Heart left ventricle (tissue), 16 donors: ENCODE measurements around the gene ZBTB7C. TPM values are rescaled to one million over a fixed set of nuclear protein-coding genes. Genes with fewer than 3 reads are reported as not detected.

Experiments
- ATAC-seq, 4 donors: fragments of 200-7000 bp; cut with Tn5 transposase; one replicate each; pipeline ENCODE4 v1.9.1; 2020 to 2022; ENCODE audit warnings: moderate library complexity in 4 of 4, mild to moderate bottlenecking in 3 of 4, moderate number of reproducible peaks in 1 of 4
- DNase-seq, 5 donors: peaks; one replicate each; pipeline ENCODE4 v3.0.0-alpha.2; 2020
- H3K27ac ChIP-seq, 12 donors: fragments of 200-600 bp; sonication (generic) in 4 of 12; one replicate each; pipeline versions ENCODE4 v1.5.0 to v1.8.0; 2016 to 2022; ENCODE audit warnings: mild to moderate bottlenecking in 2 of 12
- H3K27me3 ChIP-seq, 9 donors: fragments of 200-600 bp; sonication (generic) in 2 of 9; one replicate each; pipeline versions ENCODE4 v1.5.1 to v1.8.0; 2016 to 2022; ENCODE audit warnings: mild to moderate bottlenecking in 3 of 9
- H3K36me3 ChIP-seq, 9 donors: fragments of 200-600 bp; sonication (generic) in 2 of 9; one replicate each; pipeline versions ENCODE4 v1.5.0 to v1.8.0; 2018 to 2022; ENCODE audit warnings: mild to moderate bottlenecking in 2 of 9
- H3K4me1 ChIP-seq, 12 donors: fragments of 200-600 bp; sonication (generic) in 4 of 12; one replicate each; pipeline versions ENCODE4 v1.5.0 to v1.8.0; 2016 to 2022; ENCODE audit warnings: mild to moderate bottlenecking in 3 of 12
- H3K4me3 ChIP-seq, 12 donors: fragments of 200-600 bp; sonication (generic) in 4 of 12; one replicate each; pipeline versions ENCODE4 v1.5.0 to v1.8.0; 2017 to 2022; ENCODE audit warnings: mild to moderate bottlenecking in 9 of 12, moderate library complexity in 4 of 12
- H3K9me3 ChIP-seq, 12 donors: fragments of 200-600 bp; sonication (generic) in 4 of 12; one replicate each; pipeline versions ENCODE4 v1.5.0 to v1.8.0; 2016 to 2022; ENCODE audit warnings: mild to moderate bottlenecking in 1 of 12
- POLR2A ChIP-seq, 2 donors: fragments of 450-650 bp; IDR thresholded peaks; one replicate each; pipeline ENCODE4 v1.6.1; 2017; ENCODE audit warnings: antibody characterized with exemption in 2 of 2, mild to moderate bottlenecking in 2 of 2, moderate library complexity in 2 of 2
- WGBS, 4 donors: extraction: QIAGEN DNeasy Blood & Tissue Kit in 2 of 4; methylation state at CpG; one replicate each; pipeline versions ENCODE4 v1.1.5 to v1.1.7; 2013 to 2018; 5-methylcytosine and 5-hydroxymethylcytosine counted together
- intact Hi-C, 10 donors: fragments of 100-400 bp; cut with DNase I; formaldehyde crosslinking; loops; one replicate each; pipeline versions ENCODE4 v1.11.1 to v1.14.2; 2022
- polyA plus RNA-seq, 2 donors: library from polyadenylated mRNA; stranded (reverse); fragments of 200-250 nt; gene quantifications; one replicate each; pipeline ENCODE4 v1.2.3, GENCODE V29; 2013
- total RNA-seq, 9 donors: library from RNA; depleted of rRNA in 2 of 9; stranded (reverse); fragments of >200 nt in 2 of 9; fragmentation: NEBNext Ultra II Directional in 3 of 9; extraction: Animal tissue kit (Norgen Biotek cat#: 25700) in 3 of 9; gene quantifications; one replicate each; pipeline versions ENCODE4 v1.1.0 to v1.2.4, GENCODE V29; 2016 to 2023
- TF ChIP-seq, protein P1 (sequence below), 12 donors: fragments of 200-600 bp; sonication (generic) in 4 of 12; IDR thresholded peaks; one replicate each; pipeline versions ENCODE4 v1.5.0 to v1.8.0; 2018 to 2022; ENCODE audit warnings: antibody characterized with exemption in 12 of 12, mild to moderate bottlenecking in 5 of 12
- donor health status: ischemic (EF 13 %, LVEDD 7.1; RV severe dilation, severe dysfunction).
- donor health status: healthy with polysubstance abuse.
- donor health status: DM: no; HTN: yes; CAD: no.
- donor health status: DM: no; HTN: no; CAD: no.
- donor health status: ischemic (EF 25% LVEDD 6.9; RV normal size, moderate dysfunction).
- donor health status: ischemic (EF 25% LVEDD 5.7; RV mildly dilated, moderate dysfunction).
- donor health status: healthy.
- donor health status: DM: yes; HTN: yes; CAD: no.
- donor health status: ischemic (EF 35%, LVEDD 5.7; RV mildly dilated, moderate dysfunction).
- donor health status: nonischemic (EF 11% LVEDD 7.7; RV severe dilation, severe dysfunction).
- donor health status: DM: yes; HTN: yes; CAD: no.
- donor health status: PGD.
- donor health status: ischemic (EF 29% LVEDD 5.4; RV normal size, mild dysfunction).
- donor health status: nonischemic (EF 23%, LVEDD 6.1; RV moderate dilation, normal function).

The ZBTB7C gene
- total and polyA plus RNA-seq, 11 donors, result 0.68 to 7.5 (median 2.3) TPM

DNA sequence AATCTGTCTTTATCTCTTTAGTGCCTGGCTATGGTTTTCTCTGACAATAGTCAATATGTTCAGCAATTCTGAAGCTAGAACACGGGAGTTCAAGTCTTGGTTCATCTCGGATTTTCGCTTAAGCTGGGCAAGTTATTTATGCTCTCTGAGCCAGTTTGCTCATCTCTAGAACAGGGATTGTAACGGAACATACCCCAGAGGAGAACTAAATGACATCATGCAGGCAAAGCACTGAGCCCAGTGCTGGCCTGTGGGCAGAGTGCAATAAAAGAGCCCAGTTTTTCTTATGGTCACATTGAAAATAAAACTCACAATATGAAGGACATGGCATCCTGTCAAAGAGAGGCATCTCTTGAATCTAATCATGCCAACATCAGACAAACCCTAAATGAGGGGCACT, 143.9 kb downstream of the ZBTB7C start:
- Histone ChIP-seq H3K27me3 (no peaks in the 10 kb centered on the region), H3K36me3 (no peaks in the 10 kb centered on the region), H3K9me3 (no peaks in the 10 kb centered on the region), H3K27ac (no peak overlapping the region), H3K4me1 (peaks cover 0 to 6% (median 0%) of the 10 kb centered on the region in 12 donors), H3K4me3 (no peak overlapping the region)
- no peak for ATAC-seq
- no peak for DNase-seq
- 78 to 90% (median 85%) methylated on average over 4 of the region's 4 CpGs for WGBS, 4 donors
- TF ChIP-seq, protein P1, sequence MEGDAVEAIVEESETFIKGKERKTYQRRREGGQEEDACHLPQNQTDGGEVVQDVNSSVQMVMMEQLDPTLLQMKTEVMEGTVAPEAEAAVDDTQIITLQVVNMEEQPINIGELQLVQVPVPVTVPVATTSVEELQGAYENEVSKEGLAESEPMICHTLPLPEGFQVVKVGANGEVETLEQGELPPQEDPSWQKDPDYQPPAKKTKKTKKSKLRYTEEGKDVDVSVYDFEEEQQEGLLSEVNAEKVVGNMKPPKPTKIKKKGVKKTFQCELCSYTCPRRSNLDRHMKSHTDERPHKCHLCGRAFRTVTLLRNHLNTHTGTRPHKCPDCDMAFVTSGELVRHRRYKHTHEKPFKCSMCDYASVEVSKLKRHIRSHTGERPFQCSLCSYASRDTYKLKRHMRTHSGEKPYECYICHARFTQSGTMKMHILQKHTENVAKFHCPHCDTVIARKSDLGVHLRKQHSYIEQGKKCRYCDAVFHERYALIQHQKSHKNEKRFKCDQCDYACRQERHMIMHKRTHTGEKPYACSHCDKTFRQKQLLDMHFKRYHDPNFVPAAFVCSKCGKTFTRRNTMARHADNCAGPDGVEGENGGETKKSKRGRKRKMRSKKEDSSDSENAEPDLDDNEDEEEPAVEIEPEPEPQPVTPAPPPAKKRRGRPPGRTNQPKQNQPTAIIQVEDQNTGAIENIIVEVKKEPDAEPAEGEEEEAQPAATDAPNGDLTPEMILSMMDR (IDR thresholded peaks at IDR 0.05), result no peak
- no peak for TF ChIP-seq POLR2A (IDR thresholded peaks at IDR 0.05)
- intact Hi-C loops, result no loop called here

DNA sequence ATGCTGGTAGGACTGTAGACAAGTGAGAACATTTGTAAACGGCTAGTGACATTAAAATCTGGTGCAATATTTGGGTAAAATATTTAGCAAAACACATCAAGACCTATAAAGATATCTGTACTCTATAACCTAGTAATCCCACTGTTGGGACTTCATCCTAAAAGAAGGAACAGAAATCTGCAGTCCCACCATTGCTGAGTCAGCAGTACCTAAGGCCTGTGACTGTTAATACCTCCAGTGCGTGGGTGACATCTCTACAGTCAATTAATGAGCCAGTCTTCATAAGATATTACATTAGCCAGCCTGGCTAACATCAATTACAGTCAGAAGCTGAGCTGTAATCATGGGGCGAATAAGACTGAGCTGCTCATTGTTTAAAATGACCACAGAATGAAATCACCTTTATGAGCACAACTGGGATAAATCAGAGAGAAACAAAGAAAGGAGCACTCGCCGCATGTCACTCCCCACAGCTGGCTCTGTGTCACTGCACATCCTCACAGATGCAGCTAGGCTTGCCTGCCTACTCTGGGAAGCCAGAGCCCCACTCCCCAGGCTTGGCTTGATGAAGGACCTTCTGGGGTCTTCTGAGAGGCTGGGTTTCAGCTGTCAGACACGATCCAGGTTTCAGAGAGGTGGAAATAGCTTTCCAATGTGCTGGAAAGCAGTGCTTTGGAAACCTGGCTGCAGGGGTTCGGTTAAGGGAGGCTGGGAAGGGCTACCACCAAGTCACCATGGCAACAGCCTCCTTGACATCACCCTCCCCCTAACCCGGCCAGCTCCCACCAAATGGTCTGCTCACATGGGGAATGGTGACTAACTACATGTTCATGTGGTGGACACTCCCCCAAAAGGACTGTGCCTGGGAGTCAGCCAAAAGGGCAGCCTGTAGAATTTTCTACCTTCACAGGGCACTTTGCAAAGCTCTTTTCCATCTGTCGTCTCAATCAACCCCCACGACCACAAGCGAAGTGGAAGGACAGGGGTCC, 145.0 kb downstream of the ZBTB7C start:
- 83 to 87% (median 86%) methylated on average over 10 to 11 of the region's 11 CpGs for WGBS, 4 donors
- intact Hi-C loops, result no loop called here

DNA sequence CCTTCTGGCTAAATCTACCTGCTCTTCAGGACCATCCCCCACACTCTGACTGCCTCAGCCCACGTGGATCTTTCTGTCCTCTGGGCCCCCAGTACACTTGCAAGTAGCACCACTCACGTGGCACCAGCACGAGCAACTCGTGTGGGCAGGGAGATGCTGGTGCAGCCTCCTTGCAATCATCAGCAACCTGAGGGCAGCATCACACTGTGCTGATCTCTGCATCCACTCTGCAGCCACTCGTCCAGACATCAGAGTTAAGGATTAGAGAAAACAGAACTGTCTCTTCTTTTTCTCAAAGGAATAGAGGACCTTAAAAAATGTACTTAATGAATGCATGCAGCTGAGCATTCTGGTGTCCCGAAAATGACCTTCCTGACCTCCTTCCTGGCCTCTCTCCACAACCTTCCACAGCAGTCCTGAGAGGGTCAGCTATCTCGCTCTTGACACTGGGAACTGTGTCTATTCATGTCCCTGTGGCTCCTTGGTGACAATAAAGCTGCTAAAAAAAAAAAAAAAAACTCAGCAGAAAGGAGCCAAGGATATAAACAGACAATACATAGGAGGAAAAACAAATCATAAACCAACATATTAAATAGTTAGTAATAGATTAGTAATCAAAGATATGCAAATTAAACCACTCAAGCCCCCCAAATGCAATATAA, 145.9 kb downstream of the ZBTB7C start:
- H3K9me3 ChIP-seq, result no peaks in the 10 kb centered on the region
- H3K27me3 ChIP-seq, result no peaks in the 10 kb centered on the region
- no peak overlapping the region for H3K27ac ChIP-seq
- TF ChIP-seq POLR2A (IDR thresholded peaks at IDR 0.05), result no peak
- TF ChIP-seq, protein P1 (IDR thresholded peaks at IDR 0.05), result no peak
- no peaks in the 10 kb centered on the region for H3K36me3 ChIP-seq
- intact Hi-C loops, result no loop called here
- no peak overlapping the region for H3K4me3 ChIP-seq
- DNase-seq (no peak), ATAC-seq (peak in 3 of 4 donors; percentile 18 to 67 (median 22))
- peaks cover 0 to 6% (median 0%) of the 10 kb centered on the region in 12 donors for H3K4me1 ChIP-seq
- WGBS, 4 donors, result 53 to 59% (median 55%) methylated on average over 7 of the region's 7 CpGs

More for the DNA sequence above, 145.0 kb downstream of the ZBTB7C start:
- Histone ChIP-seq H3K4me1 (peaks cover 0 to 6% (median 0%) of the 10 kb centered on the region in 12 donors), H3K4me3 (no peak overlapping the region), H3K9me3 (no peaks in the 10 kb centered on the region), H3K27me3 (no peaks in the 10 kb centered on the region), H3K27ac (no peak overlapping the region), H3K36me3 (no peaks in the 10 kb centered on the region)
- peak in 1 of 5 donors; percentile 26 for DNase-seq
- no peak for ATAC-seq
- TF ChIP-seq POLR2A (IDR thresholded peaks at IDR 0.05), result no peak
- TF ChIP-seq, protein P1 (IDR thresholded peaks at IDR 0.05), result no peak

DNA sequence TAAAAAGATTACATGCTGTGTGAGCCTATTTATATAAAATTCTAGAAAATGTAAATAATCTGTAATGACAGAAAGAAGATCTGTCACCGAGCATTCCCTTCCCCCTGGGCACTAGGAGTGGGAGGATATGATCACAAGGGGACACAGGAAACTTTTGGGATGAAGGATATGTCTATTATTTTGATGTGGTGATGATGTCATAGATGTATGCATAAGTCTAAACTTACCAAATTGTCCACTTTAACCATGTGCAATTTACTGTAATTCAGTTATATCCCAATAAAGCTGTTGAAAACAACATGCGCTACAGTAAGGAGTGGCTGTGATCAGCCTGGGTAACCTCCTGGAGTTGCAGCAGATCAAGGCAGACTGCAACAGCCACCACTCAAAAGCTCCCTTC, 148.9 kb downstream of the ZBTB7C start:
- ATAC-seq (no peak), DNase-seq (no peak)
- Histone ChIP-seq H3K27me3 (no peaks in the 10 kb centered on the region), H3K27ac (no peak overlapping the region), H3K4me3 (no peak overlapping the region), H3K4me1 (peaks cover 0 to 6% (median 0%) of the 10 kb centered on the region in 12 donors), H3K36me3 (no peaks in the 10 kb centered on the region), H3K9me3 (peaks cover 0 to 22% (median 7%) of the 10 kb centered on the region in 12 donors)
- TF ChIP-seq, protein P1 (IDR thresholded peaks at IDR 0.05), result no peak
- TF ChIP-seq POLR2A (IDR thresholded peaks at IDR 0.05), result no peak
- intact Hi-C loops, result no loop called here
- WGBS, 4 donors, result 88 to 90% (median 89%) methylated on average over 2 of the region's 2 CpGs
